Measurements from ENCODE around the gene PHF11.
"Not testable (repeated sequence)": the region's sequence is repeated elsewhere in the genome, so short reads cannot be mapped to it uniquely, and the experiment has no call there.

Gene PHF11

GRCh38 chr13:49495783-49496762, at the start of gene PHF11:
Gene PHF11 (plus strand): TSS chr13:49495953. CDS start chr13:49496002, 49 bp downstream.
- DNase-seq, result peak; percentile 82

- DNase-seq, result no peak
Observed at GRCh38 chr13:49446473-49446872, 49.3 kb upstream of the PHF11 start.

GRCh38 chr13:49448753-49449152, 47.0 kb upstream of the PHF11 start:
- DNase-seq, result no peak

- DNase-seq, result no peak
Observed at GRCh38 chr13:49450105-49450819, 45.5 kb upstream of the PHF11 start.

GRCh38 chr13:49452725-49453457, 42.9 kb upstream of the PHF11 start:
- DNase-seq, result no peak

GRCh38 chr13:49453465-49453864, 42.3 kb upstream of the PHF11 start:
- DNase-seq, result no peak

- no peak for DNase-seq
Observed at GRCh38 chr13:49454388-49455006, 41.3 kb upstream of the PHF11 start.

GRCh38 chr13:49455007-49455398, 40.8 kb upstream of the PHF11 start:
- no peak for DNase-seq

GRCh38 chr13:49456156-49456555, 39.6 kb upstream of the PHF11 start:
- no peak for DNase-seq

GRCh38 chr13:49457221-49457620, 38.5 kb upstream of the PHF11 start:
- DNase-seq, result no peak

- DNase-seq, result no peak
Observed at GRCh38 chr13:49459580-49459979, 36.2 kb upstream of the PHF11 start.

- no peak for DNase-seq
Observed at GRCh38 chr13:49464085-49464484, 31.7 kb upstream of the PHF11 start.

- no peak for DNase-seq
Observed at GRCh38 chr13:49464621-49465325, 31.0 kb upstream of the PHF11 start.

GRCh38 chr13:49466292-49466838, 29.4 kb upstream of the PHF11 start:
- DNase-seq, result no peak

- no peak for DNase-seq
Observed at GRCh38 chr13:49472186-49472585, 23.6 kb upstream of the PHF11 start.

- no peak for DNase-seq
Observed at GRCh38 chr13:49476529-49476928, 19.2 kb upstream of the PHF11 start.

GRCh38 chr13:49481788-49482187, 14.0 kb upstream of the PHF11 start:
- no peak for DNase-seq

GRCh38 chr13:49488563-49488962, 7.2 kb upstream of the PHF11 start:
- DNase-seq, result no peak

GRCh38 chr13:49494645-49495044, 1.1 kb upstream of the PHF11 start:
- no peak for DNase-seq

GRCh38 chr13:49496837-49497236, 1.1 kb downstream of the PHF11 start:
- not testable (repeated sequence) for DNase-seq

- DNase-seq, result no peak
Observed at GRCh38 chr13:49497272-49497671, 1.5 kb downstream of the PHF11 start.

- no peak for DNase-seq
Observed at GRCh38 chr13:49498206-49498605, 2.5 kb downstream of the PHF11 start.

All from stimulated activated CD4-positive, alpha-beta T cell treated with anti-CD3 and anti-CD28 coated beads, Interleukin-12 subunit alpha, Interleukin-12 subunit beta, amount 100 ng/mL, for 4 hours (primary cell).